ENCODE measurements around the gene KCTD16.

- no peak for TF ChIP-seq CTCF (IDR thresholded peaks at IDR 0.05)
- no peak for TF ChIP-seq POLR2A (IDR thresholded peaks at IDR 0.05)
Observed at GRCh38 chr5:144416196-144416595, 245.5 kb downstream of the KCTD16 start.
